Osteocyte (in vitro differentiated cells): ENCODE measurements around the gene PHF1. TPM values are rescaled to one million over a fixed set of nuclear protein-coding genes. Genes with fewer than 3 reads are reported as not detected.

Experiments used
- DNase-seq: peaks from one replicate; pipeline ENCODE4 v3.0.0; 2021; ENCODE audit warnings: mixed read lengths; ENCODE audit not compliant: unreplicated experiment; ENCODE audit errors: extremely low spot score
- H3K27ac Mint-ChIP-seq: one replicate; pipeline ENCODE4 v1.8.0; 2021; ENCODE audit warnings: mild to moderate bottlenecking, mixed read lengths; ENCODE audit not compliant: unreplicated experiment
- H3K27me3 Mint-ChIP-seq: one replicate; pipeline ENCODE4 v1.8.0; 2021; ENCODE audit warnings: mixed read lengths; ENCODE audit not compliant: unreplicated experiment
- H3K36me3 Mint-ChIP-seq: one replicate; pipeline ENCODE4 v1.8.0; 2021; ENCODE audit warnings: mixed read lengths; ENCODE audit not compliant: unreplicated experiment
- H3K4me1 Mint-ChIP-seq: one replicate; pipeline ENCODE4 v1.8.0; 2021; ENCODE audit warnings: mixed read lengths; ENCODE audit not compliant: unreplicated experiment
- H3K4me3 Mint-ChIP-seq: one replicate; pipeline ENCODE4 v1.8.0; 2021; ENCODE audit warnings: mild to moderate bottlenecking, moderate library complexity, mixed read lengths; ENCODE audit not compliant: unreplicated experiment
- H3K9me3 Mint-ChIP-seq: one replicate; pipeline ENCODE4 v1.8.0; 2021; ENCODE audit warnings: mixed read lengths; ENCODE audit not compliant: unreplicated experiment
- CTCF ChIP-seq: fragments of 200-600 bp; sonication (generic); IDR thresholded peaks from 2 replicates; pipeline ENCODE4 v1.5.0; 2021; ENCODE audit warnings: antibody characterized with exemption, mild to moderate bottlenecking, moderate library complexity
- total RNA-seq: library from RNA; stranded (reverse); gene quantifications from 2 replicates; pipeline ENCODE4 v1.2.1, GENCODE V29; 2021

The PHF1 gene
- total RNA-seq, 1 donor from 2014 or later, result 53.5 TPM

- no peaks in the 10 kb centered on the region for H3K9me3 Mint-ChIP-seq
- no peak overlapping the region for H3K27ac Mint-ChIP-seq
Observed at GRCh38 chr6:33430334-33430733, 19.5 kb downstream of the PHF1 start.

GRCh38 chr6:33430991-33431879 is 20.4 kb downstream of the PHF1 start:
- Mint-ChIP-seq H3K27me3 (no peaks in the 10 kb centered on the region), H3K27ac (no peak overlapping the region), H3K4me3 (peak overlapping the region; percentile 40), H3K4me1 (peaks cover 61% of the 10 kb centered on the region), H3K9me3 (no peaks in the 10 kb centered on the region), H3K36me3 (peaks cover 18% of the 10 kb centered on the region)
- DNase-seq, result no peak
- no peak for TF ChIP-seq CTCF

More at GRCh38 chr6:33430334-33430733, 19.5 kb downstream of the PHF1 start:
- Mint-ChIP-seq H3K36me3 (peaks cover 11% of the 10 kb centered on the region), H3K27me3 (no peaks in the 10 kb centered on the region), H3K4me3 (no peak overlapping the region), H3K4me1 (peaks cover 66% of the 10 kb centered on the region)
- no peak for TF ChIP-seq CTCF
- DNase-seq, result no peak

DNA sequence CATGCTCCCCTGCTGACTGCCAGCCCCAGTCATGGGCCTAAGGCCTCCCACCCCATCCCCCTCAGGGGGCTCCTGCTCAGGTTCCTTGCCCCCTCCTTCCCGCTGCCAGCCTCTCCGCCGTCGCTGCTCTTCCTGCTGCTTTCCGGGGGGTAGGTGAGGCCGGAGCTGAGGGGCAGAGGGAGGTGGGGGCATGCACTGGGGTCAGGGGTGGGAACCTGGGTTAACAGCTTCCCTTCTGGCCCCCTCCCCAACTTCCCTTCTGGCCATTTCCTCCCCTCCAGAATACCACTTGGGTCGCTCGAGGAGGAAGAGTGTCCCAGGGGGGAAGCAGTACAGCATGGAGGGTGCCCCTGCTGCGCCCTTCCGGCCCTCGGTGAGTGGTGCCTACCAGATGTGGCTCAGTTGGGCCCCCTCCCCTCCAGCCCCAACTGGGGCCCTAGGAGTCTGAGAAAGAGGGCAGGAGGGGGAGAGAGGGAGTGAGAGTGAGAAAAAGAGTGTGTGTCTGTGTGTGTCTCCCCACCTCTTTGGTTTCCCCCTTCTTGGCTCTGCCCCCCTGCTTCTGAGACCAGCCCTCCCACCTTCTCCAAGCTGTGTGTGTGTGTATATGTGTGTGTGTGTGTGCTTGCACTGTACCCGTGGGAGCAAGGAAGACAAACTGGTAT is 21.2 kb downstream of the PHF1 start:
- Mint-ChIP-seq H3K4me3 (no peak overlapping the region), H3K9me3 (no peaks in the 10 kb centered on the region), H3K27me3 (no peaks in the 10 kb centered on the region), H3K4me1 (peaks cover 54% of the 10 kb centered on the region), H3K36me3 (peaks cover 24% of the 10 kb centered on the region), H3K27ac (no peak overlapping the region)
- no peak for DNase-seq
- TF ChIP-seq CTCF, result no peak

GRCh38 chr6:33432546-33432945 is 21.7 kb downstream of the PHF1 start:
- Mint-ChIP-seq H3K4me1 (peaks cover 49% of the 10 kb centered on the region), H3K27ac (no peak overlapping the region), H3K4me3 (no peak overlapping the region), H3K27me3 (no peaks in the 10 kb centered on the region), H3K9me3 (no peaks in the 10 kb centered on the region), H3K36me3 (peaks cover 27% of the 10 kb centered on the region)
- no peak for DNase-seq
- no peak for TF ChIP-seq CTCF

- no peak for DNase-seq
- no peak for TF ChIP-seq CTCF
- Mint-ChIP-seq H3K9me3 (no peaks in the 10 kb centered on the region), H3K4me1 (peaks cover 47% of the 10 kb centered on the region), H3K27ac (no peak overlapping the region), H3K4me3 (no peak overlapping the region), H3K27me3 (no peaks in the 10 kb centered on the region), H3K36me3 (peaks cover 27% of the 10 kb centered on the region)
Observed at GRCh38 chr6:33433001-33433543, 22.3 kb downstream of the PHF1 start.
